NT2/D1 (cell line): ENCODE measurements around the gene TAAR8.
A peak's percentile ranks its signal among the peaks of the same experiment; 100 is the strongest.

ENCODE experiments used
- DNase-seq: peaks from one replicate; pipeline ENCODE4 v3.0.0-alpha.2; 2011; ENCODE audit warnings: low read depth, low spot score
- H3K27me3 ChIP-seq: 2 replicates; pipeline ENCODE4 v1.6.0; 2011; ENCODE audit warnings: mild to moderate bottlenecking; ENCODE audit not compliant: insufficient read length, insufficient read depth
- H3K36me3 ChIP-seq: 2 replicates; pipeline ENCODE4 v1.6.1; 2011; ENCODE audit warnings: mild to moderate bottlenecking, low read length, mixed read lengths; ENCODE audit not compliant: insufficient read depth, insufficient read length
- H3K4me1 ChIP-seq: 2 replicates; pipeline ENCODE4 v1.5.1; 2011; ENCODE audit not compliant: insufficient read depth, insufficient read length
- H3K4me3 ChIP-seq: 2 replicates; pipeline ENCODE4 v1.5.1; 2011; ENCODE audit warnings: low read depth; ENCODE audit not compliant: insufficient read length
- H3K9ac ChIP-seq: 2 replicates; pipeline ENCODE4 v1.6.0; 2011; ENCODE audit warnings: low read depth; ENCODE audit not compliant: insufficient read length
- H3K9me3 ChIP-seq: 2 replicates; pipeline ENCODE4 v1.5.1; 2011; ENCODE audit warnings: mild to moderate bottlenecking, low read length; ENCODE audit not compliant: insufficient read depth
- SUZ12 ChIP-seq: IDR thresholded peaks from 2 replicates; pipeline ENCODE4 v1.6.1; 2011; ENCODE audit not compliant: insufficient read length, insufficient read depth; ENCODE audit errors: extremely low read depth
- YY1 ChIP-seq: IDR thresholded peaks from 2 replicates; pipeline ENCODE4 v1.6.1; 2011; ENCODE audit not compliant: insufficient read length, insufficient read depth
- ZNF274 ChIP-seq: IDR thresholded peaks from 2 replicates; pipeline ENCODE4 v1.6.1; 2011; ENCODE audit warnings: mild to moderate bottlenecking, low read depth, low read length

Gene TAAR8

GRCh38 chr6:132512342-132512637 lies 40.2 kb upstream of the TAAR8 start:
- Histone ChIP-seq H3K9me3 (no peaks in the 10 kb centered on the region), H3K9ac (peak overlapping the region; percentile 82), H3K27me3 (peaks cover 10% of the 10 kb centered on the region), H3K4me1 (no peaks in the 10 kb centered on the region), H3K4me3 (peak overlapping the region; percentile 77), H3K36me3 (peaks cover 12% of the 10 kb centered on the region)
- TF ChIP-seq YY1 = no peak
- no peak for TF ChIP-seq ZNF274
- no peak for TF ChIP-seq SUZ12
- no peak for DNase-seq

GRCh38 chr6:132512638-132513632 lies 39.5 kb upstream of the TAAR8 start, which contains the start of gene STX7:
Gene STX7 (minus strand): TSS chr6:132513116. CDS start chr6:132503530, 9,586 bp downstream.
- H3K9ac ChIP-seq = peak within 1 kb of the TSS; percentile 82

GRCh38 chr6:132513831-132514545 lies 38.5 kb upstream of the TAAR8 start:
- no peak for TF ChIP-seq YY1
- no peak for TF ChIP-seq ZNF274
- no peak for TF ChIP-seq SUZ12
- Histone ChIP-seq H3K4me1 (no peaks in the 10 kb centered on the region), H3K4me3 (no peak overlapping the region), H3K9ac (no peak overlapping the region), H3K36me3 (no peaks in the 10 kb centered on the region), H3K9me3 (no peaks in the 10 kb centered on the region), H3K27me3 (peaks cover 10% of the 10 kb centered on the region)
- DNase-seq = no peak

More at GRCh38 chr6:132512638-132513632, 39.5 kb upstream of the TAAR8 start, which contains the start of gene STX7:
- Histone ChIP-seq H3K9me3 (no peaks in the 10 kb centered on the region), H3K27me3 (peaks cover 10% of the 10 kb centered on the region), H3K36me3 (peaks cover 9% of the 10 kb centered on the region), H3K4me1 (no peaks in the 10 kb centered on the region), H3K4me3 (peak within 1 kb of the TSS; percentile 77)
- no peak for TF ChIP-seq SUZ12
- no peak for TF ChIP-seq YY1
- TF ChIP-seq ZNF274 = no peak
- DNase-seq = peak; percentile 62

- Histone ChIP-seq H3K36me3 (no peaks in the 10 kb centered on the region), H3K4me1 (no peaks in the 10 kb centered on the region), H3K4me3 (no peak overlapping the region), H3K27me3 (peaks cover 10% of the 10 kb centered on the region), H3K9me3 (no peaks in the 10 kb centered on the region), H3K9ac (no peak overlapping the region)
- DNase-seq = no peak
- TF ChIP-seq ZNF274 (no peak), YY1 (no peak), SUZ12 (no peak)
Measured at GRCh38 chr6:132515386-132515785, 37.1 kb upstream of the TAAR8 start.

DNA sequence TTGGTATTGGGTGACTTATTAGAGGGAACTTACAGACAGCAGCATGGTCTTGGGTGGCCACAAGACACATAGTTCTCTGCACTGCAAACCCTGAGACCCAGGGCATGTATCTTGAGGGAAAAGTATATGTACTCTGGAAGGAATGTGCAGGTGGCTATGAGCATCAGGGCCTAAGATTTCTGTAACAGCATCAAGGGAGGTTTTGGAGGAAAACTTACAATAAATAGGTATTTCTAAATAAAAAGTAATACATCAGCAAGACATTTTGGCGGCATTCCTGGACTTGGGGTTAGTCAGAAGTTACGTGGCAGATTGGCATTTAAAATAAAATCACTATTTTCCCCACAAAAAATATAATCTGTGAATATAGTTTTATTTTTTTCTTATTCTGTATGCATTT lies 31.5 kb upstream of the TAAR8 start:
- Histone ChIP-seq H3K4me1 (no peaks in the 10 kb centered on the region), H3K4me3 (no peak overlapping the region), H3K9me3 (no peaks in the 10 kb centered on the region), H3K9ac (no peak overlapping the region), H3K36me3 (no peaks in the 10 kb centered on the region), H3K27me3 (no peaks in the 10 kb centered on the region)
- TF ChIP-seq YY1 (no peak), ZNF274 (no peak), SUZ12 (no peak)
- no peak for DNase-seq

DNA sequence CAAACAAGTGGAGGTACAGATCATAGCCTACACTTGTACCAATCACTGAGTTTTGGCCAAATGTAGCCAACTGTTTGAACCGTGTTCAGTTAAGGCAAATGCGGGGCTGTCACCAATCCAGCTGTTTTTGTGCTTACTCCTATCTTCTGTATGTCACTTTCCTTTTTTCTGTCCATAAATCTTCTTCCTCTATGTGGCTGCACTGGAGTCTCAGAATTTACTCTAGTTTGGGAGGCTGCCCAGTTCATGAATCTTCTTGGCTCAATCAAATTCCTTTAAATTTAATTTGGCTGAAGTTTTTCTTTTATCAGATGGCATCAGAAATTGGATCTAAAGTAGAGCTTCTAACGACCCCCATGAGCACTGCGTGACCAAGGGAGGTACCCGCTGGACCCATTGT lies 27.8 kb upstream of the TAAR8 start:
- no peak for DNase-seq
- no peak overlapping the region for H3K4me3 ChIP-seq
- H3K9ac ChIP-seq = no peak overlapping the region
- no peak for TF ChIP-seq YY1
- no peak for TF ChIP-seq SUZ12
- TF ChIP-seq ZNF274 = no peak
- no peaks in the 10 kb centered on the region for H3K36me3 ChIP-seq
- H3K9me3 ChIP-seq = no peaks in the 10 kb centered on the region
- H3K27me3 ChIP-seq = no peaks in the 10 kb centered on the region
- no peaks in the 10 kb centered on the region for H3K4me1 ChIP-seq

DNA sequence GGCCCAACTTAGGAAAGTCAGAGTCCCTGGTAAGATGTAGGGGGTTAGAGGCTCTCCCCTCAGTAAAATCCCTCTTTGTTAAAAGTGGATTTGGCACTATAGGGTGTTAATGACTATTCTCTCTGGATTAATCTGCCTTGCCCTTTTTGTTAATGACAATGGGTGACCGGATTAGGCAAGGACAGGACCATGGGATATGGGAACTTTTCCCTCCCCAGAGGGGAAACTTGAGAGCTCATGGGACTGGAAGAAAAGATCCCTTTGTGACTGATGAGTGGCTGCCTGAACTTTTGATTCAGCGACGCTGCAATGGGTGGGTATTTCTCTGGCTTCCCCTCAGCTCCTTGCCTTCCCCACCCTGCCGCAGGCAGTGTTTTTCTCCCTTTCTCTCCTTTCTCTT lies 26.6 kb upstream of the TAAR8 start:
- no peaks in the 10 kb centered on the region for H3K9me3 ChIP-seq
- H3K27me3 ChIP-seq = no peaks in the 10 kb centered on the region
- H3K9ac ChIP-seq = no peak overlapping the region
- H3K4me1 ChIP-seq = no peaks in the 10 kb centered on the region
- H3K36me3 ChIP-seq = no peaks in the 10 kb centered on the region
- no peak overlapping the region for H3K4me3 ChIP-seq
- no peak for DNase-seq
- TF ChIP-seq ZNF274 = no peak
- TF ChIP-seq SUZ12 = no peak
- no peak for TF ChIP-seq YY1
